Measurements from ENCODE around the gene KDR. TPM values are rescaled to one million over a fixed set of nuclear protein-coding genes. Genes with fewer than 3 reads are reported as not detected.

The KDR gene
- polyA plus RNA-seq, 4 donors, result 53.9 to 77.1 (median 60.2) TPM

DNA sequence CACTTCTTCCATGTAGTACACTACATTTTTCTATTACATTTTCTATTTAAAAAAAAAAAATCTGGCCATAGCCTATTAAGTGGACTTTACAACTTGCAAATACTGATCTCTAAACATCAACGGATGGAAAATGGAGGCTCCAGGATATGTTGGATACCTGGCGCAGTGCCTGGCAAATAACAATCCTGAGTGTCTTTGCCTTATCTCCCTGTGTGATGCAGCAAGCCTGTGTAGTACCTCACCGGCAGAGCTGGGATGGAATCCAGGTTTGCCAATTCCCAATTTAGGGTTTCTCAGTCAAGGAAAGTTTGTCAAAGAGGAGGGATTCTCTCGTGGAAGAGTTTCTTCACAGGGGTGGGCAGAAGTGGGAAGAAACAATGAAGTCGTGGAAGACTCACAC lies 93.2 kb downstream of the KDR start:
- DNase-seq (ENCODE audit: low read depth in 4 of 4, low spot score in 3 of 4), result no peak

DNA sequence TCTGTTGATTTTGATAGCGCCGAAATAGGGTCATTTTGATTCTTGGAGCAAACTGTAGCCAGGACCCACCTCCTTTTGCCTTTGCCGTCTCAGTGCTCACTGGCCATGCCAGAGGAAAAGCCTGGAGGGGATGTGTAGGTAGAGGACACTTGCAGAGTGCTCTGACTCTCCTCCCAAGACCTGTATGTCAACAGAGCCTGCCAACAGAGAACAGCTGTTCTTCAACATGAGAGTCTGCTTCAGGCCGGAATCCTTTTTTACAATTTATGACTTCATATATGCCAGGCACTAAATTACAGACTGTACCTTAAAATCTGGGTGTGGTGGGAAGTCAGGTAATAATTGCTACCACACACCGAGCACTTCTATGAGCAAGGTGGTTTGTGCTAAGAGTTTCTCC lies 94.2 kb downstream of the KDR start:
- DNase-seq (ENCODE audit: low read depth in 4 of 4, low spot score in 3 of 4), result no peak

DNA sequence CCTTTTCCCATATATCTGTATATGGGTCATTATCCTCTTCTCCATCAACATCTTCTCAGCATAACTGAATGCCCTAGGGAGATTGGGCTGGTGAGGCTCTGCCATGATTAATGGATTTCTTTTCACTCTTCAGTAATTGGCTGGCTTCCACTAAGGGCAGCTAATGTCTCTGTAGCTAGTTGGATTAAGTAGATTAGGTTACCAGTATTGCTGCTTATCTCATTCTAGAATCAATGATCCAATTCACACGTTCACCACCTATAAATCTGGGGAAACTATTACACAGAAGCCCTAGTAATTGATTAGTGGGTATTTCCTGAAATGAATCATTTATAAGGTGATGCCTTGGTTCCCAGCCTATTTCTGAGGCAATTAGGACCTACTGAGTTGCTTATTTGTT lies 94.8 kb downstream of the KDR start:
- DNase-seq (ENCODE audit: low read depth in 4 of 4, low spot score in 3 of 4), result no peak

DNA sequence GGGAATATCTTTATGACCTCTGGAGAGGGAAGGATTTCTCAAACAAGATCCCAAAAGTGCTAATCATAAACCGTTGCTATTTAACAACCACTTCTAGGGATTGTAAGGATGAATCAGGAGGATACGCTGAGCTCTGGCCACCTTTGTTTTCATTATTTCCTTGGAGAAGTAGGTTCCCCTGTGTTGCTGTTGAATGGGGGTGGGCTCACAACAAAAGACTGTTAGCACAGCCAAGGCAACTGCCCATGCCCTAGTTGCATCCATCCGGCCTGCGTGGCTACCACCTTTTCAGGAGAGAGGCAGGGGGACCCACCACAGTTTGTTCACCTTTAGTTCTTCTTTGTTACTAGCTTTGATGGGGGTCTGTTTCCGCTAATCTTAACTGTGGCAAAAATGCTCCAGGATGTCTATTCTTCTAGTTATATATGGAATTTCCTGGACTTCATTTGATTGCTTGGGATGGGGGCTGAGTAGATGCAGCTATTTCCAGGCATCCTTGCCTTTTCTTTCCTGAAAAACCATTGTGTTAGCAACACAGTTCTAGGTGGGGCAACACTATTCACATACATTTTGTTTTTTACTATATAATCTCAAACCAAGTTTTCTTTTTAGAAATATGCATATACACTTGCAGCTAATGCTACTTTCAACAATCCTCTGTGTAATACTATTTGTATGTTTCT lies 95.4 kb downstream of the KDR start:
- no peak for DNase-seq (ENCODE audit: low read depth in 4 of 4, low spot score in 3 of 4)

DNA sequence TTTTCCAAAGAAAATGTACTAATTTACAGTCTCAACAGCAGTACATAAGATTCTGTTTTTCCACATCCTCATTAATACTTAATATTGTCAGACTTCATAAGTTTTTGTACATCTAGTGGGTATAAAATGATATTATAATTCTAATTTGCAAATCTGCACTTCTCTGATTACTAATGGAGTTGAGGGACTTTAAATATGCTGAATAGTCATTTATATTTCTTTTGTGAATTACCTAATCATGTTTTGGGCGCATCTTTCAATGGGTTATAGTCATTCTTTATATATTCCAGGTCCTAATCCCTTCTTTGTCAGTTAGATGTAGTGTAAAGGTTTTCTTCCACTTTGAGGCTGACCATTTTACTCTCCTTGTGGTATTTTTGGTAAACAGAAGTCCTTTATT lies 96.1 kb downstream of the KDR start:
- DNase-seq (ENCODE audit: low read depth in 4 of 4, low spot score in 3 of 4), result no peak

Other genes starting within 250 kb of the KDR start
- gene SRD5A3, start 220.6 kb upstream of the KDR start, polyA plus RNA-seq (ENCODE audit: insufficient read length in 4 of 4), result 10 to 100 TPM; 17.4 to 23.7 (median 20.7) TPM

Measured in right renal pelvis (tissue), 4 donors.